Small intestine (tissue), 7 donors: ENCODE measurements around the gene CCDC78. TPM values are rescaled to one million over a fixed set of nuclear protein-coding genes. Genes with fewer than 3 reads are reported as not detected.
"Not testable (repeated sequence)": the region's sequence is repeated elsewhere in the genome, so short reads cannot be mapped to it uniquely, and the experiment has no call there.

Experiments used
- DNase-seq, 2 donors: peaks; one replicate each; pipeline versions ENCODE4 v3.0.0 to v3.0.0-alpha.2; 2013
- FAIRE-seq: peaks from 2 replicates; lab custom pipeline; 2012; peaks lifted over from hg19 to GRCh38; lab: Jason Lieb, UNC
- H3K27ac ChIP-seq, 3 donors: one replicate each; pipeline ENCODE4 v1.5.1; 2013; ENCODE audit warnings: low read length in 2 of 3, mild to moderate bottlenecking in 2 of 3, control low read depth in 1 of 3, inconsistent platforms in 1 of 3, low read depth in 1 of 3, moderate library complexity in 1 of 3
- H3K27me3 ChIP-seq, 3 donors: one replicate each; pipeline ENCODE4 v1.6.1; 2013; ENCODE audit warnings: low read length in 3 of 3, inconsistent platforms in 1 of 3; ENCODE audit not compliant: control insufficient read depth in 3 of 3, insufficient read depth in 3 of 3
- H3K36me3 ChIP-seq, 3 donors: one replicate each; pipeline ENCODE4 v1.6.1; 2013; ENCODE audit warnings: low read length in 3 of 3, inconsistent platforms in 1 of 3, low read depth in 1 of 3, mild to moderate bottlenecking in 1 of 3, moderate library complexity in 1 of 3; ENCODE audit not compliant: control insufficient read depth in 3 of 3, insufficient read depth in 2 of 3
- H3K4me1 ChIP-seq, 3 donors: one replicate each; pipeline ENCODE4 v1.6.1; 2013; ENCODE audit warnings: low read length in 2 of 3, inconsistent platforms in 1 of 3, low read depth in 1 of 3, mild to moderate bottlenecking in 1 of 3, moderate library complexity in 1 of 3; ENCODE audit not compliant: control insufficient read depth in 3 of 3, insufficient read depth in 2 of 3
- H3K4me3 ChIP-seq, 3 donors: one replicate each; pipeline ENCODE4 v1.5.1; 2013; ENCODE audit warnings: low read length in 3 of 3, control low read depth in 1 of 3, inconsistent platforms in 1 of 3, low read depth in 1 of 3, mild to moderate bottlenecking in 1 of 3, moderate library complexity in 1 of 3
- H3K9me3 ChIP-seq, 2 donors: one replicate each; pipeline ENCODE4 v1.6.1; 2013; ENCODE audit warnings: low read depth in 1 of 2, low read length in 1 of 2; ENCODE audit not compliant: control insufficient read depth in 2 of 2, insufficient read depth in 1 of 2
- WGBS, 3 donors: extraction: QIAGEN DNeasy Blood & Tissue Kit; methylation state at CpG; one replicate each; pipeline ENCODE4 v1.1.7; 2013; 5-methylcytosine and 5-hydroxymethylcytosine counted together
- polyA plus RNA-seq, 4 donors: library from polyadenylated mRNA; stranded (reverse) in 3 of 4; unstranded in 1 of 4; fragments of 200-250 nt in 3 of 4; fragments of 120-200 nt in 1 of 4; gene quantifications; one replicate each; pipeline versions ENCODE4 v1.2.1 to v1.2.3, GENCODE V29; 2013
- donor health status: healthy with polysubstance abuse.
- donor health status: control.
- donor health status: control.
- donor health status: Bipolar disorder and iron deficiency.
- donor health status: healthy.

CCDC78 gene
- polyA plus RNA-seq, 4 donors, result 0.72 to 1.6 (median 0.95) TPM; not detected in 1

- no peaks in the 10 kb centered on the region for H3K36me3 ChIP-seq
- no peak overlapping the region for H3K27ac ChIP-seq
- H3K4me3 ChIP-seq, result no peak overlapping the region
- H3K27me3 ChIP-seq, result peaks cover 2 to 8% (median 6%) of the 10 kb centered on the region in 3 donors
- DNase-seq, result no peak
- FAIRE-seq, result no peak
- H3K4me1 ChIP-seq, result peaks cover 0 to 7% (median 0%) of the 10 kb centered on the region in 3 donors
- H3K9me3 ChIP-seq, result peaks cover 0 to 3% of the 10 kb centered on the region in 2 donors
- WGBS, 3 donors, result 35 to 39% (median 36%) methylated on average over 11 of the region's 11 CpGs
These were observed 28.4 kb upstream of the CCDC78 start for GRCh38 chr16:754656-755055.

- DNase-seq, H3K9me3 ChIP-seq, H3K4me1 ChIP-seq, H3K36me3 ChIP-seq, FAIRE-seq, H3K27me3 ChIP-seq, H3K27ac ChIP-seq, H3K4me3 ChIP-seq: not testable (repeated sequence)
- WGBS, 3 donors, result 71 to 84% (median 77%) methylated on average over 11 of the region's 11 CpGs
These were observed 27.9 kb upstream of the CCDC78 start for GRCh38 chr16:754121-754607.

- Histone ChIP-seq H3K9me3 (peaks cover 0 to 3% of the 10 kb centered on the region in 2 donors), H3K36me3 (no peaks in the 10 kb centered on the region), H3K4me1 (peaks cover 0 to 3% (median 0%) of the 10 kb centered on the region in 3 donors), H3K27me3 (peaks cover 2 to 8% (median 6%) of the 10 kb centered on the region in 3 donors), H3K4me3 (no peak overlapping the region), H3K27ac (no peak overlapping the region)
- WGBS, 3 donors, result 16 to 30% (median 26%) methylated on average over 10 of the region's 10 CpGs
- DNase-seq, result peak in 1 of 2 donors; percentile 44
- no peak for FAIRE-seq
These were observed 25.7 kb upstream of the CCDC78 start for GRCh38 chr16:752007-752312.

GRCh38 chr16:751152-752006 lies 25.1 kb upstream of the CCDC78 start:
- Histone ChIP-seq H3K4me1 (peaks cover 0 to 3% (median 0%) of the 10 kb centered on the region in 3 donors), H3K27me3 (peaks cover 2 to 8% (median 6%) of the 10 kb centered on the region in 3 donors), H3K36me3 (no peaks in the 10 kb centered on the region), H3K4me3 (no peak overlapping the region), H3K9me3 (no peaks in the 10 kb centered on the region), H3K27ac (no peak overlapping the region)
- FAIRE-seq, result no peak
- WGBS, 3 donors, result 38 to 62% (median 51%) methylated on average over 38 to 39 of the region's 39 CpGs
- no peak for DNase-seq

GRCh38 chr16:750485-750884 lies 24.2 kb upstream of the CCDC78 start:
- peaks cover 2 to 8% (median 6%) of the 10 kb centered on the region in 3 donors for H3K27me3 ChIP-seq
- H3K4me3 ChIP-seq, result no peak overlapping the region
- no peak overlapping the region for H3K27ac ChIP-seq
- H3K9me3 ChIP-seq, result no peaks in the 10 kb centered on the region
- H3K36me3 ChIP-seq, result no peaks in the 10 kb centered on the region
- WGBS, 3 donors, result 63 to 73% (median 72%) methylated on average over 9 of the region's 9 CpGs
- DNase-seq (no peak), FAIRE-seq (no peak)
- H3K4me1 ChIP-seq, result peaks cover 0 to 3% (median 0%) of the 10 kb centered on the region in 3 donors

- Histone ChIP-seq H3K27ac (no peak overlapping the region), H3K4me1 (peaks cover 0 to 3% (median 0%) of the 10 kb centered on the region in 3 donors), H3K36me3 (no peaks in the 10 kb centered on the region), H3K27me3 (peaks cover 2 to 8% (median 6%) of the 10 kb centered on the region in 3 donors), H3K9me3 (no peaks in the 10 kb centered on the region), H3K4me3 (no peak overlapping the region)
- FAIRE-seq, result no peak
- WGBS, 3 donors, result 77 to 90% (median 80%) methylated on average over 6 of the region's 6 CpGs
- DNase-seq, result no peak
These were observed 22.8 kb upstream of the CCDC78 start for GRCh38 chr16:749010-749409.

- H3K27me3 ChIP-seq, result peaks cover 2 to 8% (median 6%) of the 10 kb centered on the region in 3 donors
- H3K9me3 ChIP-seq, result no peaks in the 10 kb centered on the region
- H3K4me3 ChIP-seq, result no peak overlapping the region
- FAIRE-seq (no peak), DNase-seq (no peak)
- H3K4me1 ChIP-seq, result peaks cover 0 to 3% (median 0%) of the 10 kb centered on the region in 3 donors
- no peak overlapping the region for H3K27ac ChIP-seq
- H3K36me3 ChIP-seq, result no peaks in the 10 kb centered on the region
- WGBS, 3 donors, result 67 to 83% (median 73%) methylated on average over 39 of the region's 39 CpGs
These were observed 21.9 kb upstream of the CCDC78 start for GRCh38 chr16:747978-748746.

- H3K27ac ChIP-seq, result no peak overlapping the region
- WGBS, 3 donors, result 72 to 84% (median 80%) methylated on average over 10 to 13 of the region's 13 CpGs
- DNase-seq (no peak), FAIRE-seq (no peak)
- H3K4me1 ChIP-seq, result no peaks in the 10 kb centered on the region
- H3K4me3 ChIP-seq, result no peak overlapping the region
- H3K27me3 ChIP-seq, result peaks cover 2 to 6% (median 5%) of the 10 kb centered on the region in 3 donors
- no peaks in the 10 kb centered on the region for H3K36me3 ChIP-seq
- no peaks in the 10 kb centered on the region for H3K9me3 ChIP-seq
These were observed 20.4 kb upstream of the CCDC78 start for GRCh38 chr16:746637-747036.
